Neural crest cell (in vitro differentiated cells): ENCODE measurements around the gene HSP90AB1. TPM values are rescaled to one million over a fixed set of nuclear protein-coding genes. Genes with fewer than 3 reads are reported as not detected.

Experiments
- DNase-seq: peaks from one replicate; pipeline ENCODE4 v3.0.0; 2021; ENCODE audit warnings: low read depth, mixed read lengths, low spot score
- H3K27ac Mint-ChIP-seq: one replicate; pipeline ENCODE4 v1.8.0; 2021; ENCODE audit warnings: mild to moderate bottlenecking, mixed read lengths; ENCODE audit not compliant: unreplicated experiment
- H3K27me3 Mint-ChIP-seq: 2 replicates; pipeline ENCODE4 v1.8.0; 2021; ENCODE audit warnings: low read depth, mild to moderate bottlenecking, mixed read lengths
- H3K36me3 Mint-ChIP-seq: 2 replicates; pipeline ENCODE4 v1.8.0; 2021; ENCODE audit warnings: low read depth, mild to moderate bottlenecking, mixed read lengths
- H3K4me1 Mint-ChIP-seq: 2 replicates; pipeline ENCODE4 v1.8.0; 2021; ENCODE audit warnings: mixed read lengths
- H3K4me3 Mint-ChIP-seq: one replicate; pipeline ENCODE4 v1.8.0; 2021; ENCODE audit warnings: mild to moderate bottlenecking, mixed read lengths
- H3K9me3 Mint-ChIP-seq: 2 replicates; pipeline ENCODE4 v1.8.0; 2021; ENCODE audit warnings: mixed read lengths
- CTCF ChIP-seq: fragments of 200-600 bp; sonication (generic); conservative IDR thresholded peaks from 2 replicates; pipeline ENCODE4 v1.5.0; 2021; ENCODE audit warnings: antibody characterized with exemption, mild to moderate bottlenecking
- total RNA-seq: library from RNA; stranded (reverse); gene quantifications from 2 replicates; pipeline ENCODE4 v1.2.1, GENCODE V29; 2021

HSP90AB1 gene
- total RNA-seq, 1 donor from 2014 or later: 1,508 TPM

GRCh38 chr6:44257753-44258324 lies 10.9 kb downstream of the HSP90AB1 start:
- H3K36me3 Mint-ChIP-seq: peaks cover 23% of the 10 kb centered on the region
- peaks cover 28% of the 10 kb centered on the region for H3K27me3 Mint-ChIP-seq
- no peaks in the 10 kb centered on the region for H3K9me3 Mint-ChIP-seq
- TF ChIP-seq CTCF: peak; percentile 10
- peak overlapping the region; percentile 97 for H3K27ac Mint-ChIP-seq
- no peak for DNase-seq
- H3K4me1 Mint-ChIP-seq: peaks cover 53% of the 10 kb centered on the region
- H3K4me3 Mint-ChIP-seq: peak overlapping the region; percentile 90

- no peak for TF ChIP-seq CTCF
- peaks cover 25% of the 10 kb centered on the region for H3K27me3 Mint-ChIP-seq
- no peak for DNase-seq
- H3K36me3 Mint-ChIP-seq: peaks cover 18% of the 10 kb centered on the region
- H3K27ac Mint-ChIP-seq: peak overlapping the region; percentile 51
- peak overlapping the region; percentile 90 for H3K4me3 Mint-ChIP-seq
- peaks cover 53% of the 10 kb centered on the region for H3K4me1 Mint-ChIP-seq
- H3K9me3 Mint-ChIP-seq: no peaks in the 10 kb centered on the region
Observed at GRCh38 chr6:44258325-44258863, 11.5 kb downstream of the HSP90AB1 start.

GRCh38 chr6:44258921-44259320 lies 12.0 kb downstream of the HSP90AB1 start:
- TF ChIP-seq CTCF: no peak
- Mint-ChIP-seq H3K4me3 (peak overlapping the region; percentile 90), H3K36me3 (peaks cover 14% of the 10 kb centered on the region), H3K9me3 (no peaks in the 10 kb centered on the region), H3K4me1 (peaks cover 53% of the 10 kb centered on the region), H3K27ac (peak overlapping the region; percentile 51), H3K27me3 (peaks cover 21% of the 10 kb centered on the region)
- no peak for DNase-seq

GRCh38 chr6:44260011-44260410 lies 13.1 kb downstream of the HSP90AB1 start:
- TF ChIP-seq CTCF: no peak
- peak overlapping the region; percentile 56 for H3K4me3 Mint-ChIP-seq
- H3K9me3 Mint-ChIP-seq: no peaks in the 10 kb centered on the region
- no peak overlapping the region for H3K27ac Mint-ChIP-seq
- H3K4me1 Mint-ChIP-seq: peaks cover 56% of the 10 kb centered on the region
- peaks cover 11% of the 10 kb centered on the region for H3K36me3 Mint-ChIP-seq
- no peak for DNase-seq
- peaks cover 17% of the 10 kb centered on the region for H3K27me3 Mint-ChIP-seq

- peak overlapping the region; percentile 16 for H3K4me3 Mint-ChIP-seq
- H3K9me3 Mint-ChIP-seq: no peaks in the 10 kb centered on the region
- peaks cover 14% of the 10 kb centered on the region for H3K27me3 Mint-ChIP-seq
- DNase-seq: no peak
- no peak for TF ChIP-seq CTCF
- peaks cover 9% of the 10 kb centered on the region for H3K36me3 Mint-ChIP-seq
- peaks cover 50% of the 10 kb centered on the region for H3K4me1 Mint-ChIP-seq
- H3K27ac Mint-ChIP-seq: no peak overlapping the region
Observed at GRCh38 chr6:44260451-44261297, 13.8 kb downstream of the HSP90AB1 start.
